Natural killer cell (primary cell): ENCODE results near the gene WRAP53. TPM values are rescaled to one million over a fixed set of nuclear protein-coding genes. Genes with fewer than 3 reads are reported as not detected.
"Not testable (repeated sequence)": the region's sequence is repeated elsewhere in the genome, so short reads cannot be mapped to it uniquely, and the experiment has no call there.

Source experiments
- ATAC-seq, 3 donors: fragments of 150-1000 bp in 2 of 3; fragments of 200-7000 bp in 1 of 3; cut with Tn5 transposase; 1 replicate in 1 of 3; 2 replicates in 2 of 3; pipeline ENCODE4 v1.10.0; 2021; ENCODE audit warnings: mild to moderate bottlenecking in 2 of 3, moderate library complexity in 2 of 3
- DNase-seq, 2 donors: peaks; one replicate each; pipeline versions ENCODE4 v3.0.0 to v3.0.0-alpha.2; 2013 to 2021; ENCODE audit warnings: mixed read lengths in 1 of 2
- H3K27ac ChIP-seq: one replicate; pipeline ENCODE4 v1.5.1; 2013; ENCODE audit warnings: mild to moderate bottlenecking, low read length
- H3K27me3 ChIP-seq: one replicate; pipeline ENCODE4 v1.6.1; 2013; ENCODE audit warnings: low read length; ENCODE audit not compliant: control insufficient read depth, insufficient read depth
- H3K36me3 ChIP-seq: one replicate; pipeline ENCODE4 v1.6.1; 2013; ENCODE audit warnings: low read length; ENCODE audit not compliant: control insufficient read depth, insufficient read depth
- H3K4me1 ChIP-seq: one replicate; pipeline ENCODE4 v1.6.1; 2013; ENCODE audit warnings: low read length; ENCODE audit not compliant: control insufficient read depth, insufficient read depth
- H3K4me3 ChIP-seq: one replicate; pipeline ENCODE4 v1.5.1; 2013; ENCODE audit warnings: low read length
- H3K9me3 ChIP-seq: one replicate; pipeline ENCODE4 v1.6.1; 2013; ENCODE audit warnings: low read length; ENCODE audit not compliant: control insufficient read depth, insufficient read depth
- H3K27ac Mint-ChIP-seq, 2 donors: one replicate each; pipeline ENCODE4 v1.8.0; 2022; ENCODE audit warnings: mild to moderate bottlenecking in 2 of 2, mixed read lengths in 2 of 2, moderate library complexity in 1 of 2
- H3K27me3 Mint-ChIP-seq, 2 donors: one replicate each; pipeline ENCODE4 v1.8.0; 2022; ENCODE audit warnings: low read depth in 2 of 2, mixed read lengths in 2 of 2
- H3K36me3 Mint-ChIP-seq: one replicate; pipeline ENCODE4 v1.8.0; 2022; ENCODE audit warnings: mixed read lengths
- H3K4me1 Mint-ChIP-seq, 2 donors: one replicate each; pipeline ENCODE4 v1.8.0; 2022; ENCODE audit warnings: mixed read lengths in 2 of 2
- H3K4me3 Mint-ChIP-seq: one replicate; pipeline ENCODE4 v1.8.0; 2022; ENCODE audit warnings: mild to moderate bottlenecking, moderate library complexity, mixed read lengths
- H3K9me3 Mint-ChIP-seq, 2 donors: one replicate each; pipeline ENCODE4 v1.8.0; 2022; ENCODE audit warnings: mixed read lengths in 2 of 2
- CTCF ChIP-seq: fragments of 200-600 bp; IDR thresholded peaks from one replicate; pipeline ENCODE4 v1.8.0; 2022; ENCODE audit warnings: antibody characterized with exemption
- WGBS: methylation state at CpG from one replicate; pipeline ENCODE4 v1.1.7; 2013; ENCODE audit warnings: missing lambda C conversion rate; ENCODE audit not compliant: insufficient coverage; 5-methylcytosine and 5-hydroxymethylcytosine counted together
- intact Hi-C: fragments of 100-400 bp; cut with micrococcal nuclease; formaldehyde crosslinking; loops from one replicate; pipeline ENCODE4 v1.14.2; 2022
- total RNA-seq, 4 donors: library from RNA; stranded (reverse); fragments of 120-200 nt in 1 of 4; gene quantifications; one replicate each; pipeline versions ENCODE4 v1.2.3 to v1.2.4, GENCODE V29; 2013 to 2022

WRAP53 gene
- 10 to 100 TPM in 2 of 3 donors, 1 to 10 TPM in 1; 9.9 to 12.8 (median 12.0) TPM for total RNA-seq
- total RNA-seq (2013): 10.5 TPM

DNA sequence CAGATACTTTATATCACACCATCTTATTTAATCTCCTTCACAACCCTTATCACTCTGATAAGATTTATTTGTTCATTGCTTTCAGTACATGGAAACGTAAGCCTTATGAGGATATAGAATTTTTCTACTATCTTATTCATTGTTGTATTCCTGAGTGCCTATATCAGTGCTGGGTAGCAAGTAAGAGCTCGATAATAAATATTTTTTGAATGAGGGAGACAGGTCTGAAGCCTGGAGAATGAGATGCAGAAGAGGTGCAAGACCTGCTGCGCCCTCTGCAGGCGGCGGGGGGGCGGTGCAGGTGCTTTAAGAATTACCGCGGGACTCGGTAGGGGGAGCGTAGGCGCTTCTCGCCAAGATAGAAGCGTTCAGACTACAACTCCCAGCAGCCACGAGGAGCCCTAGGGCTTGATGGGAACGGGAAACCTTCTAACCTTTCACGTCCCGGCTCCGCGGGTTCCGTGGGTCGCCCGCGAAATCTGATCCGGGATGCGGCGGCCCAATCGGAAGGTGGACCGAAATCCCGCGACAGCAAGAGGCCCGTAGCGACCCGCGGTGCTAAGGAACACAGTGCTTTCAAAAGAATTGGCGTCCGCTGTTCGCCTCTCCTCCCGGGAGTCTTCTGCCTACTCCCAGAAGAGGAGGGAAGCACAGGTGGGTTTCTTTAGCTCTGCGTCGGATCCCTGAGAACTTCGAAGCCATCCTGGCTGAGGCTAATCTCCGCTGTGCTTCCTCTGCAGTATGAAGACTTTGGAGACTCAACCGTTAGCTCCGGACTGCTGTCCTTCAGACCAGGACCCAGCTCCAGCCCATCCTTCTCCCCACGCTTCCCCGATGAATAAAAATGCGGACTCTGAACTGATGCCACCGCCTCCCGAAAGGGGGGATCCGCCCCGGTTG lies at the start of gene WRAP53:
Gene WRAP53, plus strand, starts transcription at position 570 of the 900 bp plus-strand sequence. Its CDS starts 172 bp downstream, at position 742.
- Histone ChIP-seq H3K9me3 (no peaks in the 10 kb centered on the region), H3K27ac (peak within 1 kb of the TSS; percentile 92), H3K4me3 (peak within 1 kb of the TSS; percentile 87), H3K27me3 (no peaks in the 10 kb centered on the region), H3K36me3 (no peaks in the 10 kb centered on the region), H3K4me1 (peaks cover 26% of the 10 kb centered on the region)
- ATAC-seq: peak; percentile 72 to 92 (median 78)
- under 1% methylated on average over 50 of the region's 51 CpGs for WGBS
- Mint-ChIP-seq H3K4me1 (peaks cover 34 to 37% of the 10 kb centered on the region in 2 donors), H3K36me3 (peaks cover 4% of the 10 kb centered on the region), H3K27ac (peak within 1 kb of the TSS; percentile 96 to 100), H3K4me3 (peak within 1 kb of the TSS; percentile 92), H3K27me3 (no peaks in the 10 kb centered on the region), H3K9me3 (no peaks in the 10 kb centered on the region)
- intact Hi-C loops: loop anchor here (2.0 to 10.0 kb wide), 10 partner anchors 73 to 673 kb away; partner anchors contain the start of genes ACADVL, CYB5D1, DLG4 and FXR2
- peak; percentile 99 for TF ChIP-seq CTCF
- DNase-seq: peak; percentile 96 to 97

- H3K4me3 ChIP-seq: no peak overlapping the region
- ATAC-seq (no peak), DNase-seq (no peak)
- H3K9me3 ChIP-seq: no peaks in the 10 kb centered on the region
- WGBS: 95% methylated on average over 26 of the region's 26 CpGs
- H3K27ac ChIP-seq: no peak overlapping the region
- intact Hi-C loops: no loop called here
- Mint-ChIP-seq H3K4me3 (no peak overlapping the region), H3K27ac (no peak overlapping the region), H3K4me1 (peaks cover 0 to 4% of the 10 kb centered on the region in 2 donors), H3K36me3 (no peaks in the 10 kb centered on the region), H3K9me3 (no peaks in the 10 kb centered on the region), H3K27me3 (peaks cover 0 to 4% of the 10 kb centered on the region in 2 donors)
- TF ChIP-seq CTCF: no peak
- H3K27me3 ChIP-seq: no peaks in the 10 kb centered on the region
- no peaks in the 10 kb centered on the region for H3K36me3 ChIP-seq
- no peaks in the 10 kb centered on the region for H3K4me1 ChIP-seq
Measured at GRCh38 chr17:7640783-7641182, 47.5 kb upstream of the WRAP53 start.

- H3K27ac ChIP-seq, H3K27me3 Mint-ChIP-seq, intact Hi-C loops, H3K4me1 Mint-ChIP-seq, H3K9me3 Mint-ChIP-seq, H3K4me1 ChIP-seq, H3K9me3 ChIP-seq, H3K36me3 ChIP-seq, H3K27ac Mint-ChIP-seq, ATAC-seq, DNase-seq, H3K36me3 Mint-ChIP-seq, H3K27me3 ChIP-seq, H3K4me3 ChIP-seq, H3K4me3 Mint-ChIP-seq: not testable (repeated sequence)
- 63% methylated on average over 7 of the region's 7 CpGs for WGBS
Measured at GRCh38 chr17:7641635-7642034, 46.6 kb upstream of the WRAP53 start.

GRCh38 chr17:7644775-7645174 lies 43.5 kb upstream of the WRAP53 start:
- H3K9me3 ChIP-seq: no peaks in the 10 kb centered on the region
- intact Hi-C loops: no loop called here
- ATAC-seq (peak in 1 of 3 donors; percentile 35), DNase-seq (no peak)
- TF ChIP-seq CTCF: no peak
- no peak overlapping the region for H3K27ac ChIP-seq
- WGBS: 75% methylated on average over 4 of the region's 4 CpGs
- H3K27me3 Mint-ChIP-seq: peaks cover under 1 to 11% of the 10 kb centered on the region in 2 donors
- H3K27ac Mint-ChIP-seq: no peak overlapping the region
- no peaks in the 10 kb centered on the region for H3K36me3 Mint-ChIP-seq
- no peak overlapping the region for H3K4me3 ChIP-seq
- peaks cover under 1% of the 10 kb centered on the region for H3K4me1 ChIP-seq
- no peaks in the 10 kb centered on the region for H3K9me3 Mint-ChIP-seq
- H3K36me3 ChIP-seq: no peaks in the 10 kb centered on the region
- H3K4me1 Mint-ChIP-seq: peaks cover 0 to 5% of the 10 kb centered on the region in 2 donors
- peaks cover 4% of the 10 kb centered on the region for H3K27me3 ChIP-seq
- no peak overlapping the region for H3K4me3 Mint-ChIP-seq
